GM21786 (cell line): ENCODE measurements around the gene ZNF474.
A peak's percentile ranks its signal among the peaks of the same experiment; 100 is the strongest.
"Not testable (repeated sequence)": the region's sequence is repeated elsewhere in the genome, so short reads cannot be mapped to it uniquely, and the experiment has no call there.

Experiments
- ATAC-seq: cut with Tn5 transposase; IDR thresholded peaks from one replicate; pipeline ENCODE4 v1.9.1; 2021; ENCODE audit not compliant: unreplicated experiment

The ZNF474 gene

DNA sequence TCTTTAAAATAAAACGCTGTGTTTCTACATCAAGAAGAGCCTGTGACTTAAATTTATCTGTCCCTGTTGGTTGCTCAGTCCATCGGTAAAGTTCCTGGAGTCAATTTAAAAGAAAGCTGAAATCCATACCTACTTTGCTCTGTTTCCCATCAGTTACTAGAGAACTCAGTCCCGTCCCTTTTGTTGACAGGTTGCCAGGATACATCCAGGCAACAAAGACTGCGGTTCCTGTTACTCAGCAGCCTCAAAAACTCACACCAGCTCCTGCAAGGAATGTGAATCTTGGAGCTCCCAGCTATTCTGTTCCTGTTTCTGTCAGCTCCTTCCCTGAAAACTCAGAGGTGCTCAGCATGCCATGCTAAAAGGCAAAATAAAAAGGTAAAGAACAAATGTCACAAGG is at the start of gene ZNF474:
TSS of gene ZNF474 (plus strand) at position 241 of the 400 bp plus-strand sequence. CDS start 22,445 bp downstream, outside the sequence.
- no peak for ATAC-seq

DNA sequence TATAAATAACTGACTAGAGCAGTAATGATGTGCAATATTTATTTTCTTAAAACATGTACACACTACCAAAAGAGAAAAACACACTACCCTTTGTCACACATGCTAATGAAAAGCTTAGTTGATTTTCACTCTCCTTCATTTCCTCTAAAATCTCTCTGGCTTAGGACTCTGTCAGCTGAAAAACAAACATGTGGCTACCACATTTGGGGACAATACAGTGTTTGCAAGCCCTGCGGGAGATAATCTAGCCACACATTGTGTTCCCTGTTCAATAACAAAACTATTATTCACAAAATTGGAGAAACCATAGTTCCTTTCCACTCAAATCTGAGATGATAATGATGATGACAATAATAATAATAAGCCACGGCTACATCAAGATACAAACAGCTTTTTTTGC is 47.8 kb upstream of the ZNF474 start:
- ATAC-seq: no peak

DNA sequence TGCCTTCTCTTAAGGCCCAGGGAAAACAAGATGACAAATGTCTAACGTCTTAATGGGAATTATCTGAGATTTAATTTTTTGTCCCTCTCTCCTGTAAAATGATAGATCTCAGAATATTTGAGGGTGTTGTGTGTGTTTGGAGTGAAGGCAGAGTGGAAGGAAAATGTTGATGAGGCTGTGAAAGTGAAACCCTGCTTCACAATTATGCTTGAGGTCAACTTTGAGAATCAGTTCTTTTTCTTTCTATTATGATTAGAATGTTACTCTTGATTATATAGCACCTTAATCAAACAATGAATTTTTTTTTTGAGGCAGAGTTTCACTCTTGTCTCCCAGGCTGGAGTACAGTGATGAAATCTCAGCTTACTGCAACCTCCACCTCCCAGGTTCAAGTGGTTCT is 45.8 kb upstream of the ZNF474 start:
- ATAC-seq: no peak

DNA sequence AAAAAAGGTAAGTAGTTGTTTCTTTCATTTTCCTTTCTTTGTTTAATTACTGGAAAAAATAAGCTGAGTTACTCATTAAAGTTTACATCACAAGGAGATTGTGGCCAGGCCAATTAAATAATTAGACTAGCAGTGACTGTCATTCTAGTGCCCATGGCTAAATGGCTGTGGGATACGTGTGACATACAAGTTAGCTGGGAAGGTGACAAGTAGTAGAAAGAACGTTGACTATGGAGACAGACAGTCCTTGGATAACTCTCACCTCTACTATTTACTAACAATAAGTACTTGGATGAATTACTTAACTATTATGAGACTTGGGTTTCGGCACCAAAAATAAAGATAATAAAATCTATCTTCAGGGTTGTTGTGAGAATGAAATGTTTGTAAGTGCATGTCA is 44.3 kb upstream of the ZNF474 start:
- no peak for ATAC-seq

DNA sequence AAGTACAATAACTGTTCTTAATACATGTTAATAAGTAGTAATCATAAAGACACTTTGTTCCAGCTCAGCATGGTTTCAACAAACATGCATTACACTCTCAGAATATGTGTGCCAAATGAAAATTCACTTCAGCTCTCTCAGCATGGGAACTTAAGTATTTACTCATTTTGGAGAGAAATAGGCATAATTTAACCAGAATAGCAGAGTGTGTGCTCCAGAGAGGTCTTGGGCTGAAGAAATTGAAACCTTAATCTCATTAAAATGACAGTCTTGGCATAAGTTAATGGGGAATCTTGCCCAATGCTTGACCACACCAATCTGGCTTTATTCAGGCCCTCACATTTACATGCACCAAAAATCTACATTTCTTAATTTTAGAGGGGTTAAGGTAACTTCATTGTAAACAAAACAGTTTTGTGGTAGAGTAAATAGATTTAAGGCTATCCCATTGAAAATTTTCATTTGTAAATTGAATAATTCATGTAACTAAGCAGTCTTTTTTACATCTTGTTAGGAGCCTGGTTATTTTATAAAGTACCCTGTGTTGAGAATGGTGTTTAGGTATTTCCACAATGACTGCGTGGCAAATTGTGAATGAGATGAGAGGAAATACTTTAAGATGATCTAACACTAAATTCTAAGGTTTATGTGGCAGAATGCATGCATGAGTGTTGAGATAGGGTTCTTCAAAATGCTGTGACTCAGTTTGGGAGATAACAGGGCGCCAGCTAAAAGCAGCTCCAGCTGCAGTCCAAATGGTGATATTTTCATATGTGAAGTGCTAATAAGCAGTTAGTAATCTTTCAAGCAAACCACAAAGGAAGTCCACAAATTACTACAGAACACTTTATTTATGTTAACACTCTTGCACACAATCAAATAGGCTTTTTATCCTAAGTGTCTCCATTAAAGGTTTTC is 40.0 kb upstream of the ZNF474 start:
- ATAC-seq: no peak

DNA sequence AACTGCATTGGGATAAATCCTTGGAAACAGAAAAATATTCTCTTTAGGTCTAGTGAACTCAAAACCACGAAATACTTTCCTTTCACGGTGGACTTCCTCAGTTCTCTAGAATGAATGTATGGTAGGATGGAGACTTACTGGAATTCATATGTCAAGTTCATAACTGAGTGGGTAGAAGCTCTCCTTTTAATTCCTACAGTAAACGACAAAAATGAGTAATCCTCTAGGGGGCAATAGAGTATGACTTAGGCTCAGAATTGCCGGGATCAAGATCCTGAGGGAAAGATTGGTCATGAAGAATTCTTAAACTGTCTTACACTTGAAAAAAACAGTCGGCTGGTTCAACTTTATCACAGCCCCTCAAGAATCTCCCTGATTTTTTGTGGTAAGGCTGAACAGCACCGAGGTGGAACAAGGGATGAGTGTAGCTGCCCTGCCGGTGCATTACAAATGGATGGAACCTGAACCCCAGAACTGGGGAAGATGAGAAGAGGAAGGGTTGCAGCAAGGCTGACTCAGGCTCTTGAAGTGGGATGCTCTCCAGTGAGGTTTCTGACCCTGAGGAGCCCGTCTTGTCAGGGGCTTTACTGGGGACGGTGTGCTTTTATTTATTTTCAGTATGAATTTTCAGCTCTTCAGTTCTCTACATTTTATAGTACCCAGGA is 37.3 kb upstream of the ZNF474 start:
- no peak for ATAC-seq

DNA sequence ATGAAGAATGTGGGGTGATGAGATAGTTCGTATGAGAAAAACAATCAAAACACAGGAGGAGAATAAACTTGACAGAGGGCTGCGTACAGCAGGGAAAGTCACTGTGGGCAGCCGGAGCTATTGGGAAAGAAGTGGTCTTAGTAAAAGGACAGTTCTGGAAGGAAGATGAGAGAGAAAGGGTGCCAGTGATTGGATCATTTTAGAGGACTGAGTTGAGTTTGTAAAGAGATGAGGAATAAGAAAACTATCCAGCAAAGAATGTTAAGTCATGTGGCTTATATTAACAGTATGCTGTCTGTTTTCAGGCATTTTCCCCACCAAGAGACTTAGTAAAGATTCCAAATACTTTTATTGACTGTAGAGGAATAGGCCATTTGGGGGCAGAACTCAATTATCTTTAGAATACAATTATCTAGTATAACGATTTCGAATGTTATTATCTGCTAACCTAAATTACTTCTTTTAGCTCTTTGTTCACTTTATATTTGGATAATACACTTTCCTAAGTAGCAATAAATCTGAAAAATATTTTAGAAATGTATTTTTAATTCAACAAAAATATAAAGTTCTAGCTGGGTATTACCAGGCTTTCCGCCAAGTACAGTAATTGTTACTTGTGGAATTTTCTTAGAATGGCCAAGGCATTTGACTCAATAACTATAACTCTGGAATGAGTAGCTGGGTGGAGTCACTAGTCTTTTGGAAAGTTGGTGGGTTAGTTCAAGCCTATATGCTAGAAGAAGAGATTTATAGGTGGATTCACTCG is 35.7 kb upstream of the ZNF474 start:
- ATAC-seq: no peak

DNA sequence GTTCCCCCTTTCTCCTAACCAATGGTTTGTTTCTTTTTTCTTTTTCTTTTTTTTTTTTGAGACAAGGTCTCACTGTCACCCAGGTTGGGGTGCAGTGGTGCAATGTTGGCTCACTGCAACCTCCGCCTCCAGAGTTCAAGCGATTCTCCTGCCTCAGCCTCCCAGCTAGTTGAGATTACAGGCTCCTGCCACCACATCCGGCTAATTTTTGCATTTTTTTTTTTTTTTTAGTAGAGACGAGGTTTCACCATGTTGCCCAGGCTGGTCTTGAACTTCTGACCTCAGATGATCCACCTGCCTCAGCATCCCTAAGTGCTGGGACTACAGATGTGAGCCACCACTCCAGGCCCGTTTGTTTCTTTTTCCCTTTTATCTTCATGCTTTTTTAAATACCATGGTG is 35.1 kb upstream of the ZNF474 start:
- ATAC-seq: not testable (repeated sequence)

DNA sequence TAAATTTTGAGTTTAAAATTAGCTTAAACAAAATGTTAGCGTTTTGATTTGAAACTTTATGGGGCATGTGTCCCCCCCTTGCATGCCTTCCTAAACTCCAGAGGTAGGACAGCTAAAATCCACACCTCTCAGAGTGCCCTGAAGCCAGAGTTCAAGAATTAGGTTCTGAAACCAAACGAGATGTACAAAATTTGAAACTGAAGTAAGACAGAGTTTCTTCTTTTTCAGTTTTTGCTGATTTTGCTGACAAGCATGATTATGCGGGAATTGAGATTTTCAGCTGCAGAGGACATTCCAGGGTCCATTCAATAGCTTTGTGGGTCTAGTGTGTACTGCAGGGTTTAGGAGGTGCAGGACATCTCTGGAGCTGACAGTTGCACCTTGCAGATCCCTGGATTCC is 34.2 kb upstream of the ZNF474 start:
- no peak for ATAC-seq

DNA sequence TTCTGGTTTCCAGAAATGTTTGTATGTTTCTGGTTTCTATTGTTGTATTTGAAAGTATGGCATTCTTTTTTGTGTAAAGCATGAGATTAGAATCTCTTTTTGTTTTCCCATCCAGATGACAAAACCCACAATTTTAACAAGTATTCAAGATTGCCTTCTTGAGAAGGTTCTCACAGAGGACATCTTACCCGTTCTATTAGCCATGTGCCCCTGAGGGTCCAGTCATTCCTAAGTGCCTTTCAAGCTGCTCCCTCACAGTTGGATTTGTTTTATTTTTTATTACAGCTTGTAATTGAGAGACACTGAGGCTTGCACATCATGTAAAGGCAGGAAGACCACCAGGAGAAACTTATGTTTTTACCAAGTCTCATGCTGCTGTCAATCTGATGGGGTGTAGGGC is 32.0 kb upstream of the ZNF474 start:
- ATAC-seq: no peak

DNA sequence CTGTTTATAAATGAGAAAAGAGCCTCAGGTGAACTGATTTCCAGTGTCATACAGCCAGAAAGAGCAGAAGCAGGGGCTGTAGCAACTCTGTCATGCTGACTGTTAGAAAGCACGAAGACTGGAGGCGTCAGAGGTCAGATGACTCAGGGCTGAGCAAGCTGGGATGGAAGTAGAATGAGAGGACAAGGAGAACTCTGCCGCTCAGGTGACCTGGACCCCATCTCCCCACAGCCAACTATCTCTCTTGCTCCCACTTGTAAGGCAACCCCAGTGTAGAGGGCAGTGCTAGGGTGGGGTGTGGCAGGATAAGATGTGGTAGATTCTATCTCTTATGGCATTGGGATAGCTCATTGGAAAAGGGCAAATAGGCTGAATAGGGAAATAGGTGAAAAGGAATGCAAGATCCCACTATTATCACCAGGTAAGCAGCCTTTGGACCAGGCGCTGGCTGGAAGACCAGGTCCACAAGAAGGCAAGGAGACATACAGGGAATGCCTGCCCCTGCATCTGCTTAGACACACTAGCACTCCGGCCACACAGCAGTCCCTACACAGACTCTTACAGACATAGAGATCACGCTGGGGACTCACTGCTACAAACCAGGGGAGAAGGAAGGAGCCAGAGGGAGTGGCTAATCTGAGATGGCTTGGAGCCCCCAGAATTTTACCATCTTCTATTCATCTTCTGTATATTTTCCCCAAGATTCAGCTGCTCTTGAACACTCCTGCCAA is 30.1 kb upstream of the ZNF474 start:
- no peak for ATAC-seq

DNA sequence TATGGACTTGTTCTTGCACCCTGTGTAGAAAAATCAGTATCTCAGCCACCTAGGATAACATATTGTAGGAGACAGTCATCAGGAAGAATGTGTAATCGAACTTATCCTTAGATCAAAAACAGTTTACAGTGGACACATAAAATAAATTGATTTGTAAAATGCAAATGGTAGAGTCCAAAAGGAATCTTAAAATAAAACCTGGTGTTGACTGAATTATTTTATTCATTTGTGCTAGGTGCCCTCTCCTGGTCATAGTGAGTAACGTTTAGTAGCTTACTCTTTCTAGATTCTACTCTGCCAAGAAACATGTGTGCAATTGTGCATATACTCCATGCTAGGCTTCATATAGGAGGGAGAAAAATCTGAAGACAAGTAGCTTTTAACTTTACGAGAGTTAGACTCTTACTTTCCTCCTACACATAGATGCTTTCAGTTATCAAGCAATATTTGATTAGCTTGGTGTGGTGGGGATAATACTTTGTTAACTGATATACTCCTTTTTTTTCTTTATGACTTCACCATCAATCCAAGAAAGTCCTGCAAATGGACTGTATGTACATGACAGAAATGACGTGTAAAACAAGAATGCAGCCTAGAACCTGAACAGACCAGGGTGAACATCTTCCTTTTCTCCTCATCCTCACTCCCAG is 27.6 kb upstream of the ZNF474 start:
- peak; percentile 80 for ATAC-seq

DNA sequence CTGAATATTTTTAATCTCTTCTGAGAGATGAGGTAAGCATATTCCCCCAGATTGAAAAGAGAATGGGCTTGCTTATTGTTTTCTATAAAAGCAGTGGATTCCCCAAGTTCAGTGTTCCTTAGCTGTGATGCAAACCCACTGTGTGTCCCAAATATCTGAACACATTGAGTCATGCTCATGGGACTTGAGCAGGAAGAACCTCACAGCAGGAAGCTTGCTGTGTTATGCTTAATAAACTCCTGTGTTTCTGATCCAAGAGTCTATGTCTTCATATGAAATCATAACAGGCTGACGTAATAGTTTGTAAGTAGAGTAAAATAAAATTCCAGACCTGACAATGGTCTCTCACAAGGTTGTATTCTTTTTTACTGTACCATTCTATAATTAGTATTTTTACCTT is 26.5 kb upstream of the ZNF474 start:
- ATAC-seq: no peak

DNA sequence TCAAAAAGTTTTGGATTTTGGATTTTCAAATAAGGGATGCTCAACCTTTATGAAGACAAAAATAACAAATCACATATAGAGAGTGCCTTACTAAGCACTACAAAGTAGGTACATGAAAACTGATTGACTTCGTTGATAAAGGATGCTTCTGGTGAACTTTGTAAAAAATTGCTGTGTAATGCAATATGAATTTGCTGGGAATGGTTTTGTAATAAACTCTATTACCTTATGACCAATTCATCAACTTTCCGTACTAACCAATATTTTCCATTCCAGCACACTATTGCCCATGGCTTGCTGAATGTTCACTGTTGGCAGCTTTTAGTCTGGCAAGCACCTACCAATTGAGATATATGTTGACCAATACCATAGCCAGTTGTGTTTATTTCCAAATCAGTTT is 23.4 kb upstream of the ZNF474 start:
- no peak for ATAC-seq

DNA sequence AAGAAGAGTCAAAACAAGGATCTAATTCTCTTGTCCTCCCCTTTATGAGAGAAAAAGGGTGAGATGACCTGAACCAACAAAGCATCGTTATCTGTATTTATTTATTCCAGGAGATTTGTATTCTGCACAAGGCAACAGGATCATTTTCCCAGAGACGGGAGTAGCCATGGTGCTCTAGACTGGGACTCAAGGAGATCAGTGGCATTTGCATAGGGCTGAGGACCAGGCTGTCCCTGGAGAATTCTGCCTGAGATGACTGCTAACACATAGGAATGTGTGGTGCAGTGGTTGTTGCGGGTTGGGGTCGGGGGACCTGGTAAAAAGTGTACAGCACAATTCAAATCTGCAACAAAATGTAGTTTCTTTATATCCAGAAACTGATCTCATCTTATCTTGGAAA is 22.3 kb upstream of the ZNF474 start:
- ATAC-seq: no peak

DNA sequence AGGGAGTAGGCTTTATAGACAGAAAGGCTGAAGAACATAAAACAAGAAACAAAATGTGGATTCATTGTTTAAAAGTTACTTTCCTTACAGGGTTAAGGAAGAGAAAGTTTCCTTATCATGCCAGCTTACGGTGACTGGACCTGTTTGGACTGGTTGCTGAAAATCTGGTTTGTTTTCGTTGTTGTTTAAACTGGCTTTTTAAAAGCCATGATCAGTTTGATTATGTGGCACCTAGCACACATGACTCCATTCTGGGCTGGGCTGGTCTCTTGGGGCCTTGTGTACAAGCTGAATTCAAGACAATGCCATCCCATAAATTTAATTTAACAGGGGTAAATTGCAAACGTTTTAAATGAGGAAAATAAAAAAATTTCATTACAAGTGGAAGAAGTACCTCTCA is 18.4 kb upstream of the ZNF474 start:
- ATAC-seq: no peak

DNA sequence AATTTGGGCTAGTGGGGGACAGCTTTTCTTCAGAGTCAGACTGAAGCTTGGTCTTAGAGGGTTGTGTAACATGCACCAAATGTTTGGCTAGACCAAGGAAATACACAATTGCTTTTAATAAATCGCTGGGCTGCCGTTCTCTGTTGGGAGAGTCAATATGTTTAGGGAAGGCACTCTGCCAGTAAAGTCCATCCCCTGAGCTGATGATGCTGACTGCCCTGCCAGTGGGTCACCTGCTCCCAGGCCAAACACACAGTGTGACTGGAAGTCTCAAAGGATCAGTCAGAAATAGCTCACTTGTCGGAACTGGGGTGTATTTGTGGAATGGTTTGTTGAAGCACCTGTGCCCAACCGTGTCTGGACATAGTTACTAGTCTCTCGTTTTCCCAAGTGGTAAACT is 17.9 kb upstream of the ZNF474 start:
- no peak for ATAC-seq

DNA sequence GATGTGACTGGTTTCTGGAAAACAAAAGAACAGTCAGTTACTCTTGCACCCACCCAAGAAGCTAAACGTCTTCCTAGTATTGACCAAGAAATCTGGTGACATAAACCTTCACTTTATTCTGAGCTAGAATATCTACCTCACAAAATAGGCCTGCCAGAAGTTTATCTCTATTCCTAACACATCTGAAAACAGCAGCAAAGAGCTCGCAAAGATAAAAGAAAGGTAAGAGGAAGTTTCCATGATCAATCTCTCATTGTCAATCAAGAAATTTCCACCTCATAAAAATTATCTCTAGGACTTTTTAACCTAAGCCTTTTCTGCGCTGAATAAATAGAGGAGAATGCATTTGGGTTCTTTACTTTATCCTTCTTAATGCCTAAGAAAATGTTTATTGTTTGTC is 17.3 kb upstream of the ZNF474 start:
- no peak for ATAC-seq

DNA sequence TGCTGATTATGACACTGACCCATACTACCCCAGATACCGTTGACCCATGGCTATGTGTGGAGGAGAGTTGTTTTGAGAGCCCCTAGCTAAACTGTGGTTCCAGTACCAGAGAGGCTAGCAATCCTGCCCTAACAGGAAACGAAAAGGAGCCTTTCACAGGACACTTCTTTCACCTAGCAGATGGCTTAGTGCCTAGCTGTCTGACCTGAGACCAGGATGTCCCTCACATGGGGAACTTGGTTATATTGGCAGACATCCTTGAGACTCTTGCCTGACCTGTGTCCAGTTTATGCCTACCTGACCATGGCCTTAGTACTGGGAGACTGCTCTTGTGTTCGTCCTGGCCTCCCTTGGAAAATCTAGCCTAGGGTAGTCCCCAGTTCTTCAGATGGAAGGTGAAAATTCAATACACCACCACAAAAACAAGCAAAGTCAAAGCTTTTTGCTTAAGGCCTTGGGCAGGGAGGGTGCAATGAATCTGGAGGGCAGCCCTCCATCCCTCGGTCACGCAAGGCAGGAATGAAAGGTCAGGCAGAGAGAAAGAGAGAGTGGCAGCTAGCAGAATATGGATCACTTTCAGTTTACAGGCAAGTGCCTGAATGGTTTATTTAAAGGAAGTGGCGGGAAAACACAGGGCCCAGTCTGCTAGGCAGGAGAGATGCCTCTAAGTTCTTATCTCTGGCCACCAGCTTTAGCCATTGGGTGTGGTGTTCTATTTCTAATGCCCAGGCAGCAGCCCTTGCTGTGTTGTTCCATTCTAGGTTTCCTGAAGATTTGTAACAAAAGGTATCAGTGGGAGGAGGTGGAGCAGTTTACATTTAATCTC is 16.4 kb upstream of the ZNF474 start:
- no peak for ATAC-seq

DNA sequence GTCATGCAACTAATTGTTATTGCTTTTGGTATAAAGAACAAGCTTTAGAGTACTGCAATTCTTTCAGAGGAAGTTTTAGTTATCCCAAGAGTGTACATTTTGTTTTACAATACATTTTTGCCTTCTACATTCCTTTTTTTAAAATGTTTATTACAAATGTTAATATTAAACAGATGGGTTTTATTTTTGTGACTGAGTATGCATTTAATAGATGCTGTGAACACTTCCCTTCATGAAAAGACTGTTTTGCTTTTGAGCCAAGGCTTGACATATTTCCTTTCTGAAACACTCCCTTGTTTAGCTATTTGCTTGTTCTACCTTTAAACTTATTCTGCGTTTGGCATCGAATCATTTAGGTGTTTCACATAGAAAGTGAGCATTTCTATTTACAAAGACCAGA is 14.8 kb upstream of the ZNF474 start:
- ATAC-seq: no peak
